Endothelial cell of umbilical vein (primary cell): ENCODE results near the gene USP31.

Experiments
- CTCF ChIP-seq, 2 donors: IDR thresholded peaks; 1 replicate in 1 of 2; 2 replicates in 1 of 2; pipeline ENCODE4 v1.5.1; 2011; ENCODE audit warnings: low read length in 2 of 2, mild to moderate bottlenecking in 2 of 2, moderate library complexity in 2 of 2, control low read depth in 1 of 2, inconsistent platforms in 1 of 2, low read depth in 1 of 2; ENCODE audit not compliant: insufficient read depth in 1 of 2; ENCODE audit errors: extremely low read depth in 1 of 2
- EZH2 ChIP-seq: IDR thresholded peaks from 2 replicates; pipeline ENCODE4 v1.6.1; 2012; ENCODE audit warnings: borderline replicate concordance, low read depth, mild to moderate bottlenecking, moderate library complexity, low read length, inconsistent platforms; ENCODE audit not compliant: severe bottlenecking
- FOS ChIP-seq: IDR thresholded peaks from 2 replicates; pipeline ENCODE4 v1.6.1; 2011; ENCODE audit warnings: mild to moderate bottlenecking, low read length, moderate library complexity, borderline replicate concordance; ENCODE audit not compliant: insufficient read depth
- GATA2 ChIP-seq: IDR thresholded peaks from 2 replicates; pipeline ENCODE4 v1.7.0; 2011; ENCODE audit warnings: low read depth, mild to moderate bottlenecking, moderate library complexity, mixed read lengths, low read length; ENCODE audit not compliant: insufficient read length, insufficient read depth
- JUN ChIP-seq: IDR thresholded peaks from 2 replicates; pipeline ENCODE4 v1.6.1; 2011; ENCODE audit warnings: borderline replicate concordance, low read depth; ENCODE audit not compliant: insufficient read length, insufficient read depth
- MYC ChIP-seq: IDR thresholded peaks from one replicate; pipeline ENCODE4 v1.6.1; 2011; ENCODE audit warnings: mild to moderate bottlenecking, low read depth, low read length
- POLR2A ChIP-seq: IDR thresholded peaks from 2 replicates; pipeline ENCODE4 v1.6.1; 2012; ENCODE audit warnings: low read depth, mild to moderate bottlenecking, control low read depth, low read length
- POLR2AphosphoS5 ChIP-seq: IDR thresholded peaks from 2 replicates; pipeline ENCODE4 v1.6.1; 2012; ENCODE audit warnings: low read depth, mild to moderate bottlenecking, control low read depth, low read length, moderate library complexity; ENCODE audit not compliant: insufficient read depth
- TF ChIP-seq, protein P1 (sequence below): IDR thresholded peaks from 2 replicates; pipeline ENCODE4 v1.6.1; 2011; ENCODE audit not compliant: insufficient read depth, insufficient read length

DNA sequence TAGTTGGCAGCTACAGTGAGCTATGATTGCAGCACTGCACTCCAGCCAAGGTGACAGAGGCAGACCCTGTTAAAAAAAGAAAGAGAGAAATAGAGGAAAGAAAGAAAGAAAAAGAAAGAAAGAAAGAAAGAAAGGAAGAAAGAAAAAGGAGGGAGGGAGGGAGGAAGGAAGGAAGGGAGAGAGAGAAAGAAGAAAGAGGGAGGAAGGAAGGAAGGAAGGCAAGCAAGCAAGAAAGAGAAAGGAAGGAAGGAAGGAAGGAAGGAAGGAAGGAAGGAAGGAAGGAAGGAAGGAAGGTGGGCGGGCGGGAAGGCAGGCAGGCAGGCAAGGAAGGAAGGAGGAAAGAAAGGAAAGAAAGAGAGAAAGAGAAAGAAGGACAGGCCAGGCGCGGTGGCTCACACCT lies 32.3 kb upstream of the USP31 start:
- TF ChIP-seq POLR2AphosphoS5 (no peak), CTCF (IDR thresholded peaks at IDR 0.05; ENCODE audit: extremely low read depth in 1 of 2, insufficient read depth in 1 of 2, low read depth in 1 of 2, low read length in 2 of 2) (no peak), MYC (no peak), EZH2 (no peak), POLR2A (no peak), JUN (no peak), GATA2 (no peak), FOS (no peak)
- TF ChIP-seq, protein P1, sequence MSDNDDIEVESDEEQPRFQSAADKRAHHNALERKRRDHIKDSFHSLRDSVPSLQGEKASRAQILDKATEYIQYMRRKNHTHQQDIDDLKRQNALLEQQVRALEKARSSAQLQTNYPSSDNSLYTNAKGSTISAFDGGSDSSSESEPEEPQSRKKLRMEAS = no peak
